Astrocyte of the spinal cord (primary cell): ENCODE results near the gene PRKD1.

ENCODE experiments used
- DNase-seq: peaks from one replicate; pipeline ENCODE4 v3.0.0; 2011; ENCODE audit warnings: low read depth, low spot score
- H3K4me3 ChIP-seq: 2 replicates; pipeline ENCODE4 v1.5.1; 2011; ENCODE audit warnings: low read depth, mild to moderate bottlenecking, low read length, moderate library complexity
- in situ Hi-C: cut with HindIII; loops from 2 replicates; pipeline ENCODE4 v1.10.0; 2017; ENCODE audit warnings: low sequenced_read_pairs
- TF ChIP-seq, protein P1 (sequence below): IDR thresholded peaks from 2 replicates; pipeline ENCODE4 v1.5.1; 2012; ENCODE audit warnings: low read depth, mild to moderate bottlenecking, low read length, inconsistent platforms

PRKD1 gene

GRCh38 chr14:29687071-29687765 is 240.4 kb downstream of the PRKD1 start:
- in situ Hi-C loops: no loop called here
- TF ChIP-seq, protein P1, sequence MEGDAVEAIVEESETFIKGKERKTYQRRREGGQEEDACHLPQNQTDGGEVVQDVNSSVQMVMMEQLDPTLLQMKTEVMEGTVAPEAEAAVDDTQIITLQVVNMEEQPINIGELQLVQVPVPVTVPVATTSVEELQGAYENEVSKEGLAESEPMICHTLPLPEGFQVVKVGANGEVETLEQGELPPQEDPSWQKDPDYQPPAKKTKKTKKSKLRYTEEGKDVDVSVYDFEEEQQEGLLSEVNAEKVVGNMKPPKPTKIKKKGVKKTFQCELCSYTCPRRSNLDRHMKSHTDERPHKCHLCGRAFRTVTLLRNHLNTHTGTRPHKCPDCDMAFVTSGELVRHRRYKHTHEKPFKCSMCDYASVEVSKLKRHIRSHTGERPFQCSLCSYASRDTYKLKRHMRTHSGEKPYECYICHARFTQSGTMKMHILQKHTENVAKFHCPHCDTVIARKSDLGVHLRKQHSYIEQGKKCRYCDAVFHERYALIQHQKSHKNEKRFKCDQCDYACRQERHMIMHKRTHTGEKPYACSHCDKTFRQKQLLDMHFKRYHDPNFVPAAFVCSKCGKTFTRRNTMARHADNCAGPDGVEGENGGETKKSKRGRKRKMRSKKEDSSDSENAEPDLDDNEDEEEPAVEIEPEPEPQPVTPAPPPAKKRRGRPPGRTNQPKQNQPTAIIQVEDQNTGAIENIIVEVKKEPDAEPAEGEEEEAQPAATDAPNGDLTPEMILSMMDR: no peak
- H3K4me3 ChIP-seq: no peak overlapping the region
- DNase-seq: no peak

- H3K4me3 ChIP-seq: no peak overlapping the region
- in situ Hi-C loops: no loop called here
- TF ChIP-seq, protein P1: no peak
- no peak for DNase-seq
Observed at GRCh38 chr14:29684926-29685325, 242.7 kb downstream of the PRKD1 start.

DNA sequence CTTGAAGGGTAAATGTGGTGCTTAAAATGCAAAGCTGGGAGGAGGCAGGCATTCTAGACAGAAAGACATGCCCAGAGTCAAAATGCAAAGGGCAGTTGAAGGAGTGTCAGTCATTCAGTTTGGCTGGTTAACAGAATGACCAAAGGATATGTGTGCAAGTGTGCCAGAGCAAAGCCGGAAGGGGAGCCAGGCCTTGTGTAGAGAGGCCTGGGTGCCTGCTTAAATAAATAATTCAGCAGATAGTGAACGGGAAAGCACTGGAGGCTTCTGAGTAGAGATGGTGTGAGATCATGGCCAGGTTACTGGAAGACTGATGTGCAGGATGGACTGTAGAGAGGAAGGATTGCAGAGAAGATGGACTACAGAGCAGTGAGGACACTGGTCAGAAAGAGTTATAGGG is 244.9 kb downstream of the PRKD1 start:
- in situ Hi-C loops: no loop called here
- no peak for DNase-seq
- no peak overlapping the region for H3K4me3 ChIP-seq
- TF ChIP-seq, protein P1: no peak

DNA sequence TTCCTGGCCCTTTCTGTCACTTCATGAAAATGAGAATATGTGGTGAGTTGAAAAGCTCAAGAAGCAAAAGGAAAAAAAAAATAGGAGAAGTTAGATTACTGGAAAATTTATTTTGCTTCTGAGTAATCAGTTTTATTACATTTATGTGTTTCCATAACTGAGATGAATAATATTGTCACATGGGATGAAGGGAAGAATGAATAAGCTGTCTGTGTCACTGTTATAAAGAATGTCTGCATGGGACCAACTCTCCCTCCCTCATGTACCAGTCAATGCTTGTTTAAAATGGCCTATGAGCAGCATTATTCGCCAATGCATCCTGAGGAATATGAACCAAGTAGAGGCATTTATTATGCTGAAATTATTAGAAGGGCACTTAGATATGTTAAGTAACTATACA is 246.3 kb downstream of the PRKD1 start:
- no peak overlapping the region for H3K4me3 ChIP-seq
- TF ChIP-seq, protein P1: no peak
- in situ Hi-C loops: no loop called here
- DNase-seq: no peak

DNA sequence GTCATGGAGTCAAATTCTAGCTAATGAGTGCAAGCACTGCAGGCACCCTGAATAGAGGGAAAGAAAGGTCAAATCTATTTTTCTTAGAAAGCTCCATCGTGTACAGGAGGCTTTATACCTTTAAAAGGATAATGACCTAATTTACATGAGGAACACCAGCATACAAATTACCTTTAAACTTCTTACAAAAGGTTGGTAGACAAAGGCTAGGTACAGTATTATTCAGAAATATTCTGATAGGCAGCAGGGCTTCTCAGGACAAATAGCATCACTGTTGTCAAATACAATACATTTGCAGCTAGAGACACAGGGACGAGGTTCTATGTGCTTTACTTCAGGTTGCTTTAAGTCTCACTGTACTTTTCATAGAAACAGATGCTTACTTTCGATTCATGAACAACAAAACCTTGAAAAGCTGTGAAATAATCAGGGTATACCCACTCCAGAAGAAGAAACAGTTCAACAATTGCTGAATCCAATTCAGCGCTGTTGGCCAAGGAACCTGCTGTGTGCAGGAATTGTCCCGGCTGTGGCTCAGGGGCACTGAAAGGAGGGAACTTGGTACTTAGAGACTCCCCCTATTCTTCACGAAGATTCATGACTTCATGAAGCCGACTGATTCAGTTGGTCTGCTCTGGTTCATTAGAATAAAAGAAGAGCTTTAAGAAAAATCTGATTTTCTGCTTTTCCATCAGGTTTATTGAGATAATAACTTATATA is 252.9 kb downstream of the PRKD1 start:
- TF ChIP-seq, protein P1: no peak
- H3K4me3 ChIP-seq: no peak overlapping the region
- DNase-seq: no peak
- in situ Hi-C loops: no loop called here

- H3K4me3 ChIP-seq: no peak overlapping the region
- no peak for DNase-seq
- TF ChIP-seq, protein P1: no peak
- in situ Hi-C loops: no loop called here
Observed at GRCh38 chr14:29672831-29673230, 254.8 kb downstream of the PRKD1 start.
